CD4-positive, alpha-beta T cell treated with Interleukin-10 for 1 hour (primary cell): ENCODE data around the gene FBXL2.
"Not testable (repeated sequence)": the region's sequence is repeated elsewhere in the genome, so short reads cannot be mapped to it uniquely, and the experiment has no call there.

Source experiments
- DNase-seq: peaks from one replicate; pipeline ENCODE4 v3.0.0-alpha.2; 2020

FBXL2 gene

GRCh38 chr3:33388374-33389100 lies 111.3 kb downstream of the FBXL2 start:
- no peak for DNase-seq

- no peak for DNase-seq
Measured at GRCh38 chr3:33389908-33390307, 112.7 kb downstream of the FBXL2 start.

- DNase-seq = no peak
Measured at GRCh38 chr3:33391255-33391995, 114.2 kb downstream of the FBXL2 start.

- DNase-seq = no peak
Measured at GRCh38 chr3:33392144-33392543, 114.9 kb downstream of the FBXL2 start.

GRCh38 chr3:33392703-33393125 lies 115.5 kb downstream of the FBXL2 start:
- no peak for DNase-seq

- DNase-seq = no peak
Measured at GRCh38 chr3:33394403-33395054, 117.3 kb downstream of the FBXL2 start.

- DNase-seq = no peak
Measured at GRCh38 chr3:33395900-33396299, 118.7 kb downstream of the FBXL2 start.

GRCh38 chr3:33398410-33398809 lies 121.2 kb downstream of the FBXL2 start:
- DNase-seq = no peak

GRCh38 chr3:33401781-33402180 lies 124.5 kb downstream of the FBXL2 start:
- no peak for DNase-seq

GRCh38 chr3:33402936-33403335 lies 125.7 kb downstream of the FBXL2 start:
- DNase-seq = no peak

- DNase-seq = no peak
Measured at GRCh38 chr3:33403756-33404155, 126.5 kb downstream of the FBXL2 start.

- not testable (repeated sequence) for DNase-seq
Measured at GRCh38 chr3:33410816-33411215, 133.6 kb downstream of the FBXL2 start.

GRCh38 chr3:33417066-33417673 lies 139.9 kb downstream of the FBXL2 start:
- DNase-seq = no peak

GRCh38 chr3:33419948-33420347 lies 142.7 kb downstream of the FBXL2 start:
- no peak for DNase-seq

GRCh38 chr3:33420966-33421365 lies 143.7 kb downstream of the FBXL2 start:
- no peak for DNase-seq

- no peak for DNase-seq
Measured at GRCh38 chr3:33424606-33425452, 147.6 kb downstream of the FBXL2 start.

GRCh38 chr3:33425453-33425852 lies 148.2 kb downstream of the FBXL2 start:
- no peak for DNase-seq

GRCh38 chr3:33426068-33426467 lies 148.8 kb downstream of the FBXL2 start:
- DNase-seq = no peak

GRCh38 chr3:33426630-33427317 lies 149.5 kb downstream of the FBXL2 start:
- no peak for DNase-seq

- DNase-seq = no peak
Measured at GRCh38 chr3:33428734-33429133, 151.5 kb downstream of the FBXL2 start.

GRCh38 chr3:33429306-33429705 lies 152.1 kb downstream of the FBXL2 start:
- DNase-seq = not testable (repeated sequence)

- no peak for DNase-seq
Measured at GRCh38 chr3:33430061-33430460, 152.8 kb downstream of the FBXL2 start.
